AG04449 (cell line): ENCODE data around the gene MOB3A.

Experiments
- CTCF ChIA-PET: fragments of 350-600 bp; formaldehyde crosslinking; extraction: SDS; loops from one replicate; lab custom pipeline; 2021; ENCODE audit warnings: antibody characterized with exemption; lab: Yijun Ruan, JAX
- POLR2A ChIA-PET: fragments of 400-600, 350-600 bp; formaldehyde crosslinking; extraction: SDS; loops from one replicate; lab custom pipeline; 2020; ENCODE audit warnings: antibody characterized with exemption, inconsistent platforms; lab: Yijun Ruan, JAX
- DNase-seq: peaks from one replicate; pipeline ENCODE4 v3.0.0-alpha.2; 2010; ENCODE audit warnings: low read depth, low spot score
- H3K4me3 ChIP-seq: 2 replicates; pipeline ENCODE4 v1.5.1; 2011; ENCODE audit warnings: low read depth, mild to moderate bottlenecking, control low read depth, low read length
- CTCF ChIP-seq: IDR thresholded peaks from one replicate; pipeline ENCODE4 v1.5.1; 2011; ENCODE audit warnings: mild to moderate bottlenecking, moderate library complexity, low read length, control low read depth, inconsistent platforms; ENCODE audit not compliant: insufficient read depth; ENCODE audit errors: missing control alignments

The MOB3A gene

GRCh38 chr19:2070986-2071673 lies 25.0 kb downstream of the MOB3A start:
- CTCF ChIA-PET = interaction anchor here (1.0 to 4.4 kb wide), 6 partner anchors 10 to 143 kb away, joined by 4 to 56 read pairs (median 7); no protein-coding TSS in a partner anchor
- POLR2A ChIA-PET = no interaction called here
- TF ChIP-seq CTCF = no peak
- no peak overlapping the region for H3K4me3 ChIP-seq
- no peak for DNase-seq

DNA sequence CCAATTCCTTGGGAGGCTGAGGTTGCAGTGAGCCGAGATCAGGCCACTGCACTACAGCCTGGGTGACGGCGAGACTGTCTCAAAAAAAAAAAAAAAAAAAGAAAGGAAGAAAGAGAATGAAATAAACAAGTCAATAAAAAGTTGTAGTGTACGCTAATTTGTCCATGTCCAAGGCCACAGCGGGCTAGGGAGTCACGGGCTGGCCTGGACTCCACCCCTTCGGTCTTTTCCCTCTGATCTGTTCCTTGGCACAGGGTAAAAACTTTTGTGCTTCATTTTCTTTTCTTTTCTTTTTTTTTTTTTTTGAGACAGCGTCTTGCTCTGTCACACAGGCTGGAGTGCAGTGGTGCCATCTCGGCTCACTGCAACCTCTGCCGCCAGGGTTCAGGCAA lies 25.7 kb downstream of the MOB3A start:
- CTCF ChIA-PET = interaction anchor here (0.7 to 4.4 kb wide), 21 partner anchors 8 to 142 kb away, joined by 3 to 56 read pairs (median 5); no protein-coding TSS in a partner anchor
- no peak for TF ChIP-seq CTCF
- no peak overlapping the region for H3K4me3 ChIP-seq
- POLR2A ChIA-PET = no interaction called here
- DNase-seq = no peak

- ChIA-PET POLR2A (no interaction called here), CTCF (interaction anchor here (1.0 kb wide), 1 partner anchor 46 kb away, joined by 7 read pairs; no protein-coding TSS in a partner anchor)
- no peak for TF ChIP-seq CTCF
- no peak for DNase-seq
- no peak overlapping the region for H3K4me3 ChIP-seq
These were observed 31.2 kb downstream of the MOB3A start for GRCh38 chr19:2064788-2065524.

GRCh38 chr19:2064395-2064787 lies 31.7 kb downstream of the MOB3A start:
- no peak for TF ChIP-seq CTCF
- no peak overlapping the region for H3K4me3 ChIP-seq
- POLR2A ChIA-PET = no interaction called here
- CTCF ChIA-PET = no interaction called here
- DNase-seq = no peak

- POLR2A ChIA-PET = no interaction called here
- H3K4me3 ChIP-seq = no peak overlapping the region
- TF ChIP-seq CTCF = no peak
- CTCF ChIA-PET = interaction anchor here (1.4 to 2.4 kb wide), 2 partner anchors 44 to 166 kb away, joined by 3 to 6 read pairs; no protein-coding TSS in a partner anchor
- no peak for DNase-seq
These were observed 32.3 kb downstream of the MOB3A start for GRCh38 chr19:2063824-2064223.

- H3K4me3 ChIP-seq = no peak overlapping the region
- ChIA-PET POLR2A (no interaction called here), CTCF (interaction anchor here (1.4 to 2.4 kb wide), 2 partner anchors 43 to 165 kb away, joined by 3 to 6 read pairs; no protein-coding TSS in a partner anchor)
- TF ChIP-seq CTCF = no peak
- DNase-seq = no peak
These were observed 33.4 kb downstream of the MOB3A start for GRCh38 chr19:2062770-2063169.
